HG02571 (cell line): ENCODE results near the gene ARMH1.

ENCODE experiments used
- ATAC-seq: cut with Tn5 transposase; IDR thresholded peaks from one replicate; pipeline ENCODE4 v1.9.1; 2021; ENCODE audit warnings: mild to moderate bottlenecking, moderate library complexity; ENCODE audit not compliant: unreplicated experiment

Gene ARMH1

DNA sequence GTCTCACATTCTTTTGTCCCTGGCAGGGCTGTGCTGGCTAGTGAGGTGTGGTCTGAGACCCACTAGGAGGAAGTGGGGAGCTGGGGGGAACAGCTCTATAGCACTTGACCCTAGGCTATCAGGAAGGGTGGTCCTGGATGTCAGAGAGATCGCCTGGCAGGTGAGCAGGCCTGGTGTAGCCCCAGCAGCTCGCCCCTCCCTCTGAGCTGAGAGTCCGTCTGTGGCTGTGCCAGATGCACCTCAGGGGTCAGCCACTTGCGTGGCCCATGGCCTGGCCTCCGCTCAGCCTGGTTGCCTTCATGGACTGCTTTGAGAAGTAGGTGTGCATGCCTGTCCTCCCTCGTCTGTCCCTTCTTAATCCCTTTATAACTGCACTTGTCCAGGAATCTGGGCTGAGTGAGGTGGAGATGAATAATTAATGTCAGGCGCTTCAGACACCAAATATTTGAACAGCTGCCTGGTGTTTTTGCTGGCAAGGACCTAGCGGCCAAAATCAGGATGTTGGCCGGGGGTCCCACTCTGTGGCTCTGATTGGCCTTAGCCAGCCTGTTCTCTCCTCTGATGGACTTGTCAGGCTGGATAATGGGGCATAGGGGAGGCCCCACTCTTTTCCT is 30.7 kb upstream of the ARMH1 start:
- ATAC-seq = no peak

DNA sequence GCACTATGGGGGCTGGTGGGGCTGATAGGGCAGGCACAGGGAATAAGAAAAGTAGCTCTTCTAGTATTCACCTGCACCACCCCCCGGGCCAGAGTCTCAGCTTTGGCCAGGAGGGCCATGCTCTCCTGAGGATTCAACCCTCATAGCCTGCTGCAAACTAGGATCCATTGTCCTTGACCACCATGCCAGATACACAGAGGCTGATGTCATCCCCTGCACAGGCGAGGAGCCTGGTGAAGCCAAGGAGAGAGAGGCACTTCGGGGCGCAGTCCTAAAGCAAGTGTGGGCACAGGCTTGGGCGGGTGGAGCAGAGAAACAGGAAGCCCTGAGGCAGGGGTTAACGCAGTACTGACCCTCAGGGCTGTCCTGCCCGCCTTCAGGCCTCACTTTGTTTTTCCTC is 29.7 kb upstream of the ARMH1 start:
- ATAC-seq = no peak

DNA sequence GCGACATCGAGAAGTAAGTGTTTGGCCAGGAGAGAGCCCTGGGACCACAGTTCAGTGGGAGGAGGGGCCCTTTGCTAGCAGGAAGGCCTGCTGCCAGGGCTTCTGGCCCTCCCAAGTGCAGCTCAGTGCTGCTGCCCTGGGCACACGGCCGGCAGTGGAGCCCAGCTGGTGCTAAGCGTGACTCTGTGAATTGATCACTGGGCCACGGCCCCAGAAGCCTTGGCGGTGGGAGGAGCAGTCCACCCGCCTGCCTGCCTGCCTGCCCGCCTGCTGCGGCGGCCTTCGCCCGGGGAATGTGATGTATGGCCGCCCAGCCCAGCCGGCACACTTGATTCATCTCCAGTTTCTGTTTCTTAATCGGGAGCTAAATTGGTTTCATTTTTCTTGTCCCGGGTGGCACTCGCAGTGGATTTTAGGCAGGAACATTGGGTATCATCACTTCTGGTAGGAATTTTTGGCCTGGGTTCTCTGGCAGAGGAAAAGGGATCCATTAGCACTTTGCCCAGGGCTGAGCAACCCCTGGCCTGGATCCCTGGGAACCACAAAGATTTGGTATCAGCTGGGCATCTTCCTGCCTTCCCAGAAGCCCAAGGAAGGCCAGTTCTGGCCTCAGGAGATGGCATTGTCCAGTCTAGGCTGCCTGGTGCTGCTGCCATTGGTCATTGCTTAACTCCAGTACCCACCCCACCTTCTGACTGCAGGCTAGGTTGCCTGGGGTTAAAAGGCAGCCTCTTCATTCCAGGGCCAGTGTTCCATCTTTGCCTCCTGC is 28.9 kb upstream of the ARMH1 start:
- ATAC-seq = no peak

DNA sequence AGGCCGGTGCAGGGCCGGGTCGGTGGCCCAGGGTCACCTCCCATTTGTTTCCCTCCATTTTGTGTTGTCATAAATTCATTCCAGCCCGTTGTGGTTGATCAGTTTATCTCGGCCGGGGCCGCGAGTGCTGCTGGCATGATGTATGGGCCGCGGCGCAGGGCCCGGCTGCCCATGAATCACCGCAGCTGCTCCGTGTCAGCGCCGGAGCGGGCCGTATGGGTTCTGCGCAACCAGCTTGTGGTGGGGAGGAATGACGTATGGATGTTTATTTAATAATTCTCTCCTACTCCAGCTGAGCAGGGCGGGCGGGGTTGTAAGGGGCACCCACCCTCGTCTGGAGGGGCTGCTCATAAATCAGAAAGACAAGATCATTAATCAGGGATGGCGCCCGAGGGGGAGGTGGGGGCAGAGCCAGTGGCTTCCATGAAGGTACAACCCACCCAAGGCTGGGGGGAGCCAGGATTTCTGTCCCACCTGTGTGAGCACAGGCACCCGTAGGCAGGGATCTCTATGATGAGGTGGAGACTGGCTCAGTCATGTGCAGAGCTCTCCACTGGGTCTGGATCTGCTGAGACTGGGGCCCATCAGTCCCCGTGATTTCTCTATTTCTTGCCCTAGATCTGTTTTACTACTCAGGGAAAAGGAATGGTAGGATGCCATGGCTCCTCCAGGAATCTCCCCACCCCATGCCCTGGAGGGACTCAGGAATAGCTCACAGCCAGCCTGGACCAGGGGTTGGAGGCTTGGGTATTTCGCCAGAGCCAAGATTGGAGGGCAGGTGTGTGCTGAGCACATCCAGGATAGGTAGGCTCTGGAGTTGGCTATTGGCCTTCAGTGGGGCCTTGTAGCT is 28.0 kb upstream of the ARMH1 start:
- ATAC-seq = no peak

DNA sequence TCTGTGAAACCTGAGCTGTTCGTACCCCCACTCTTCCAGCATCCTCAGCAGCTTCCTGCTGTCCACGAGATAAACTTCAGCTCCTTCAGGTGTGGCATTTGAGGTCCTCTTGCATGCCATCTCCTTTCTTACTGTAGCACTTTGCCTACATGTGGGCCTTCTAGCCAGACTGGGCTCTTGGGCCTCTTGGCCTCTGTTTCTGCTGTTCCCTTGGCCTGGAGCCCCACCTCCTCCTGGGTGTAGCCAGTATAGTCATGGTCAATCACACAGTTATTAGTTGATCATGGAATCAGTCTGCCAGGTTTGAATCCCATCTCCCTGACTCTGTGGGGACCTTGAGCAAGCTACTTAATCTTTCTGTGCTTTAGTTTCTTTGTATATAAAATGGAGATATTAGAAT is 26.6 kb upstream of the ARMH1 start:
- ATAC-seq = no peak

DNA sequence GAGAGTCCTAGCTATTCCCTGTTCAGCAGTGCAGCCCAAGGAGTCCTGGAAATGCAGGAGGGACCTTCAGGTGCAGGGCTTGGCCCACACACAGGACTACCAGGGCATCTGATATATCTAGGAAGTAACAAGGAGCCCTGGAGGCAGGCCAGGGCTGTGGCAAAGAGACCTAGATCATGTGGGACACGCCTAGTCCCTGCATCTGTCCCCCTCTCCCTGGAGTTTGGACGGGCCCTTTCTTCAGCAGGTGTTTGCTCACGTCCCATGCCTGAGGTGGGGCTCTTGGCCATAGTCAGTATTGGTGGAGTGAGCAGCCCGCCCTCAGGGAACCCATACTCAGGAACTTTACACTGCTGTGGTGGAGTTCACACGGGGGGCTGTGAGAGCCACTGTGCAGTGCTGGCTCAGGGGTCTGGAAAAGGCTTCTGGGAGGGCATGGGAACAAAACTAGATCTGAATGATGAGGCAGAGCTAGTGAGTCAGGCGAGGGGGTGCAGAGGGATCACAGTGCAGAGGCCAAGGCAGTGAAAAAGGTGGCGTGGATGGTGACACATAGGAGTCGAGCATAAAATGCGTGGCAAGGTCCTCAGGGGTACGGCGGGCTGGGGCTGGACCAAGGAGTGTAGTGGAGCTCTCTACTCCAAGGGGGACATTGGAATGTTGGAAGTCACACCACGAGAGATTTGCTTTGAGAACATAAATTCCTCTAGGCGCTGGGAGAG is 25.8 kb upstream of the ARMH1 start:
- ATAC-seq = no peak

DNA sequence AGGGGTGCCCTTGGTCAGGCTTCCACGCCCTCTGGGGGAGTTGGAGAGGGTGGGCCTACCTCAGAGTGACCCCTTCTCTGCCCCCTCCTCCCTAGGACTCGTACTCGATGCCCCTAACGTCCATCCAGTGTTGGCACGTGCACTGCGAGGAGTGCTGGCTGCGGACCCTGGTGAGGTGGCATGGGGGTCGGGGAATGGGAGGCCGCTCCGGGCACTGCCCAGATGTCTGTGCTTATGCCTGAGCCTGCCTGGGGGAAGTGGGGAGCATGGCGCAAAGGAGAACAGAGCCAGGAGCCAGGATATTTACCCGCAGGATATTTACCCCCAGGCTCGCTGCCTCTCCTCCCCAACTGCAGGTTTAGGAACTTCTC is 24.7 kb upstream of the ARMH1 start:
- no peak for ATAC-seq

DNA sequence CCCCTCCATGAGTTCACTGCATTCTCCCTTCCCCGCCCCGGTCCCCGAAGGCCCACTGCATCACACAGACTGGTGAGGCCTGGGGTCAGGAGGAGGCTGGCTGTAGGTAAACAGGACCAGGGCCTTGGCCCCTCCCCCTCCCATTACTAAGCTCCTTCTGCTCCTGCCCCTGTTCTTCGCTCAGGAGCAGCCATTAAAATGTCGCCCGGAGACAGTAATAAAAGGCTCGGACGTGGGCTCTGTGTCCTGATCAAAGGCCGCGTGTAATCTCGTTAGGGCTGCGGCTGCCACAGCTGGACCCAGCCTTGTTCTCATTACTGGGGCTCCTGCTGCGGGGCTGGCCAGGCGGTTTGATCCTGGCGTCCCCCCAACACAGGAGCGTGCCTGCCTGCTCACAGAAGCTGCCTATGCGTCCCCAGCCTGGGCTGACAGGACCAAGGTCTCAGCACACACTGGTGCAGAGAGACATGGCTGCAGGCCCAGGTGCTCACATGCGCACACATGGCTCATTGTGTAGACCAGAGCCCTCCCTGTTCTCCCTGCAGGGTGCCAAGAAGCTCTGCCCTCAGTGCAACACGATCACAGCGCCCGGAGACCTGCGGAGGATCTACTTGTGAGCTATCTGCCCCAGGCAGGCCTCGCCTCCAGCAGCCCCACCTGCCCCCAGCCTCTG is 24.2 kb upstream of the ARMH1 start:
- no peak for ATAC-seq

DNA sequence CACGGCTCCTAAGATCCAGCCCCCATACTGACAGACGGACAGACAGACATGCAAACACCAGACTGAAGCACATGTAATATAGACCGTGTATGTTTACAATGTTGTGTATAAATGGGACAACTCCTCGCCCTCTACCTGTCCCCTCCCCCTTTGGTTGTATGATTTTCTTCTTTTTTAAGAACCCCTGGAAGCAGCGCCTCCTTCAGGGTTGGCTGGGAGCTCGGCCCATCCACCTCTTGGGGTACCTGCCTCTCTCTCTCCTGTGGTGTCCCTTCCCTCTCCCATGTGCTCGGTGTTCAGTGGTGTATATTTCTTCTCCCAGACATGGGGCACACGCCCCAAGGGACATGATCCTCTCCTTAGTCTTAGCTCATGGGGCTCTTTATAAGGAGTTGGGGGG is 23.4 kb upstream of the ARMH1 start:
- ATAC-seq = no peak

DNA sequence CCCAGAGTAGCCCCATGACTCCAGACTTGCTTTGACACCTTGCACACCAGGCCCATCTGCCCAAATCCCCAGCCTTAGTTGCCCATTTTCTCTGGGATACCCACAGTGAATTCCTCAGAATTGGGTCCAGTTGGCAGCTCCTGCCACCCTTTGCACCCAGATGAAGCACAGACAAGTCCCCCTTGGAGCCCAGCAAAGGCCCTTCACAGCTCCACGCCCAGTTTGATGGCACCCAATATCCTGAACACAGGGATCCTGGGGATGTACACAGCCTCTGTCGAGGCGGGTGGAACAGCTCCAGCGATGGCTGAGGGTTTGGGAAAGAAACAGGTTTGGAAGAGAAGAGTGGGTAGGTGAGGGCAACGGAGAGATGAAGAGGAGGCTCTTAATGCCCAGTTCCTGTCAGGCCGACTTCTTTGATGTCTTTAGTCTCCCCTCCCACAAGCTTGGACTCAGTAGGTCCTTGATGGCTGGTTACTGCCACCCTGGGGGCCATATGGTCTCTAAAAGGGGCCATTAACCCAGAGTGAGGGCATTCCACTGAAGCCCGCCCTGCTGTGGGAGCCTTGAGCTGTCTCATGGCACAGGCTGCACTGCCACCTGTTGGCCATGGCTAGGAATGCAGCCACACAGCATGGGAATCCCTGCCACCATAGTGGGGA is 21.9 kb upstream of the ARMH1 start:
- ATAC-seq = no peak

DNA sequence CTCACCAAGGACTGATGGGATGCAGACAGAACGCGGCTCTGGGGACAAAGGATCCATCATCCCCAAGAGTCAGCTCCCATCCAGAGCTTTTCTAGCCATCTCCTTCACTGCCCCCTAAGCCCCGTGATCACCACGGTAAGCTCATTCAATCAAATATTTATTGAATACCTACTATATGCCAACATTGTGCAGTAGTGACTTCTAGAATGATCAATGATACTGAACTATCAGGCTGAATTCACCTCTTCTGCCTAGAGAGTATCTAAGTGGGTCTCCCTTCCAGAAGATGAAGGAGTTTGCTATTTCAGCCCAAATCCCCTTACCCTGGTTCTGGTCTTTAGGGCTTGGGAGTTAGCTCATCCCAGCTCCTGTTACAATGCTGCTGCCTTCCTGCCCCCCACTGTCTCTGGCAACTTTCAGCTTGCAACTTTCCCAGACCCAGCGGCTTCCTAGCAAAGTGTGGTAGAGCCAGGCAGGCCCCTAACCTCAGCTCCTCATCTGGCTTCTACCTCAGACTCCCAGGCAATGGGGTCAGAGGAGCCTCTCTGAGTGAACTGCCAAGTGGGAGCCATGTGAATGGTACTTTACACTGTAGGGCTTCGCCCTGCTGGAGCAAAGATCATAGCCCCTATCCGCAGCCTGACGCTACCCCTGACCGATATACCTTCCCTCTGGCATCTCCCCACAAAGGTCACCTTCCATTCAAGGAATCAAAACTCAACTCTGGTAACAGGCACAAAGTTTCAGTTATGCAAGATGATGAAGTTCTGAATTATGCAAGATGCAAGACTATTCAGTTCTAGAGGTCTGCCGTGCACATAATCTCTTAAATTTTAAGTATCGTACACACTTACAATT is 21.2 kb upstream of the ARMH1 start:
- ATAC-seq = no peak

DNA sequence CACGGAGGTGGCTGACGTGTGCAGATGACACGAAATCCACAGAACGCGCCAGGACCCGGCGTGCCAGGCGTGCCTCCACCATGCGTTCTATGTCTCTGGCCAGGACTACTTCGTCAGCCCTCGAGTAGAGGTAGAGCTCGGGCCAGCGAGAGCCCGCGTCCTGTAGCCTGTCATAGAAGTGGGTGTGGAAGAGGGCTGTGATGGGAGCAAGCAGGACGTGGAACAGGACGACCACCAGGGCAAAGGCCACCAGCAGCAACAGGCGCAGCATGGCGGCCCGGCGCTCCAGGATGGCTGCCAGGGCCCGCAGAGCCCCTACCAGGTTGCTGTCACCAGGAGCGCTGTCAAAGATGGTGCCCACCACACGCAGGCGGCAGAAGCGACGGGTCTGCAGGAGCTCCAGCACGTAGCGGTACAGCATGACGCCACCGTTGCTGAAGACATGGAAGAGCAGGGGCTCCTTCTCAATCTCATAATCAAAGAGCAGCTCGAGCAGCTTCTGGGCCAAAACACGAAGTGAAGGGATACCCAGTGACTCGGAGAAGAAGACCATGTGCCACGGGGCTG is 19.8 kb upstream of the ARMH1 start:
- ATAC-seq = no peak

DNA sequence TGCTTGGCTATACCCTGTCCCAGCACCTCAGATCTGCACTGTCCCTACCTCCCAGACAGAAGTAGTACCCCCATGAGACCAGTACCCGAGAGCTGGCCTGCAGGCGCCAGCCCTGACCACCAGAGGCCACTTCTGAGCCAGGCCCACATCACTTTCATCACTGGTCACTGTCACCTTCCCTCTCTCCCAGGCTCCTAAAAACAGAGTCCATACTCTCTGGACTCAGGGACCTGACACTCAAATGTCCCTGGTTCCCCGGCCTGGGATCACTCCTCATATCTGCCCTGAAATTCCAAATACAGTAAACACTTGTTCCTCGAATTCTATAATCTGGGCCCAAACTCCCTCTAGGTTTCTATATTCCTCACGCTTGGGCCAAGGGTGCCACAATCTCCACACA is 18.9 kb upstream of the ARMH1 start:
- ATAC-seq = no peak

DNA sequence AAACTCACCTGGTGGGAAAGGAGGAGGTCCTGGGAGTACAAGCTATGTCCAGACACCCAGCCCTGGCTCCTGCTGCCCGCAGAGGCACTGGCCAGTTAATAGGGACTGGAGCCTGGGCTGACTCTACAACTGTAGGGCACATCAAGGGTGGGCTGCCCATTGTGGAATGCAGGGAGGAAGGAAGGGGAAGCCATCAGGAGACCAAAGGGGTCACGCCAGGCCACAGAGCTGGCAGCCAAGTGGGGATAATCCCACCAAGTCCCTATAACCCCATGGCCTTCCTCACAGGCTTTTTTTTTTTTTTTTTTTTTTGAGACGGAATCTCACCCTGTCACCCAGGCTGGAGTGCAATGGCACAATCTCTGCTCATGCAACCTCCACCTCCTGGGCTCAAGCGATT is 14.9 kb upstream of the ARMH1 start:
- no peak for ATAC-seq

DNA sequence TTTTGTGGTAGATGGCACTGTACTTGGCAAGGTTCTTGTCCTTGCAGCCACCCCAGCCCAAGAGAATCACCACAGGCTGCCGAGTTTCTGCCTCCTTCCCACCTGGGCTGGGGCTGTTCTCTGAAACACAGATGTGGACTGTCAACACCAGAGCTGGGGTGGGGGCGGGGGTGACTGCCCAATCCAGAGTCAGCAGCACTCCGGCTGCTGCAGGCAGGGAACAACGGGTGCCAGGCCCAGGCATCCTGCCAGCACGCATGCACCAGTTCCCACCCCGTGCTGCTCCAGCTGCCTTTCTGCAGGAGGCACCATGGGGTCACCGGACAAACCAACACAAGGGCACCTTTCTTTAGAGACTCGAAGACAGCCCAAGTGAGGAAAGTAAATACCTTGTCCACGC is 14.3 kb upstream of the ARMH1 start:
- ATAC-seq = no peak

DNA sequence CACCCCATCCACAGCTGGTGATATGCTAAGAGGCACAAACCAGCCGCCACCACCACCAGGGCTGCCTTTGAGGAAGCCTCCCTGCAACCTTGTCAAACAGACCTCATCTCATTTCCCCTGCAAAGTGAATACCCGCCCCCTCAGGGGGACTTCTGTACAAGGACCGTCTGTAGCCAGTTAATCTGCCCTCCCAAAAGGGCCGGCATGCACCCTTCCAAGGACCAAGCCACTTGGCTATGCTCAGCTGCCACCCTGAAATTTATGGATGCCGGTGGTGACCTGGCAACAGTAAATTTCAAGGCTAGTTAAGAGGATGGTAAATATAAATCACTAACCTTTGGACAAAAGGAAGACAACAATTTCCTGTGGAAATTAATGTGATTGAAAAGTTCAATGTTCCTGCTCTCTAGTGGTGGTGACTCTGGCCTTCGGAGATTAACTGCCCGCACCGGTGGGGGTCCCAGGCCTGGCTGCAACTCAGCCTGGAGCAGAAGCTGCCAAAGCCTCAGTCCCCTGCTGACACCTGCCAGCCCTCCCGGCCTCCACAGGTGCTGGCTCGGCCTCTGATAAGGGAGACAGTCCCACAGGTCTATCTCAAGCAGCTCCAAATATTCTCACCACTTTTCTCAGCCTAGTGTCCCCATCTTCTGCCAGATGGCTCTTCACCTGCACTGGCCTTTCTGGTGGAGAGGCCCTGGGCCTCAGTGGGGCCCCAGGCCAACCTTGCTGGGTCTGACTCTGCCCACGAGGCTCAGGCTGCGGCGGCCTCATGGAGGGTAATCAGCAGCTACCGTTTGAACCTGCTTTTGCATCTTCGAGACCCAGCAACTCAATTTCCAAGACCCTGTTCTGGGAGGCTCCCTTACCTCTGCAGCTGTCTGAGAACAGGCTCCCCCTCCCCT is 12.5 kb upstream of the ARMH1 start:
- ATAC-seq = no peak

DNA sequence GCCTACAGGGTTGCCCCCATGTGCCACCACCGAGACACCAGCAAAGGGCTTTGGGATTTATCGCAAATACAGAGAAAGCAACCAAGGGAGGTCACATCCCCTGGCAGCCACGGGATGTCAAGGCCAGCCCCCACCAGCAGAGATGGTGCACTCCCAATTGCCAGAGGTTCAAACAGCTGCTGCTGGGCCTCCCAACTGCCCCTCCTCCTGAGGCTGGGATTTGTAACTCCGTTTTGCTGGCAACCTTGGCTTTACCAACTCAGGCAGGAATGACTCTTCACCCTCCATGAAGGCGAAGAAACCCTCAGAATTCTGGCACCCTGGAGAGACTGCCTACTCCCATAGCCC is 11.9 kb upstream of the ARMH1 start:
- no peak for ATAC-seq

DNA sequence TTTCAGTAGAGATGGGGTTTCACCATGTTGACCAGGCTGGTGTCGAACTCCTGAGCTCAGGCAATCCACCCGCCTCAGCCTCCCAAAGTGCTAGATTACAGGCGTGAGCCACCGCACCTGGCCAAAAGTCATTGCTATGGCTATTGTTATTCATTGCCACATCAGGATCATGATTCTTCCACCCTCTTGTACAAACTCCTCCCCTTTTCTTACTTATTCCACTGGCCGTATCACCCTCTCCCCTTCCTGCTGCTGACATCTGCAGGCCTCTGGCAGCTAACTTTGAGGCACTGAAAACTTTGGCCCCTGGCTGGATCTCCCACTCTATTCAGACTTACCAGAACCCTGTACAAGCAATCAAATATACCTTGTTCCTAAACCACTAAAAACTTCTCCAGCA is 11.1 kb upstream of the ARMH1 start:
- ATAC-seq = no peak
